Measurements from ENCODE around the gene DLGAP4.

Gene DLGAP4

GRCh38 chr20:36415475-36416002, 109.4 kb downstream of the DLGAP4 start:
- no peak for DNase-seq

- DNase-seq, result no peak
These were observed 112.6 kb downstream of the DLGAP4 start for GRCh38 chr20:36418711-36419110.

GRCh38 chr20:36421641-36422040, 115.5 kb downstream of the DLGAP4 start:
- no peak for DNase-seq

- no peak for DNase-seq
These were observed 118.2 kb downstream of the DLGAP4 start for GRCh38 chr20:36424314-36424713.

- no peak for DNase-seq
These were observed 119.0 kb downstream of the DLGAP4 start for GRCh38 chr20:36425166-36425565.

GRCh38 chr20:36431604-36432003, 125.5 kb downstream of the DLGAP4 start:
- DNase-seq, result no peak

- DNase-seq, result no peak
These were observed 126.0 kb downstream of the DLGAP4 start for GRCh38 chr20:36432096-36432495.

GRCh38 chr20:36434383-36434782, 128.2 kb downstream of the DLGAP4 start:
- DNase-seq, result no peak

GRCh38 chr20:36435124-36435523, 129.0 kb downstream of the DLGAP4 start:
- no peak for DNase-seq

GRCh38 chr20:36435592-36436541, 129.7 kb downstream of the DLGAP4 start:
- DNase-seq, result peak; percentile 77 to 88 (median 85)

- peak; percentile 13 to 56 (median 53) for DNase-seq
These were observed 133.0 kb downstream of the DLGAP4 start for GRCh38 chr20:36439040-36439730.

GRCh38 chr20:36439731-36440072, 133.6 kb downstream of the DLGAP4 start:
- no peak for DNase-seq

- DNase-seq, result no peak
These were observed 134.4 kb downstream of the DLGAP4 start for GRCh38 chr20:36440370-36441026.

- no peak for DNase-seq
These were observed 134.9 kb downstream of the DLGAP4 start for GRCh38 chr20:36441027-36441414.

GRCh38 chr20:36441416-36441815, 135.3 kb downstream of the DLGAP4 start:
- no peak for DNase-seq

GRCh38 chr20:36445847-36446246, 139.7 kb downstream of the DLGAP4 start:
- DNase-seq, result no peak

- no peak for DNase-seq
These were observed 140.4 kb downstream of the DLGAP4 start for GRCh38 chr20:36446557-36446956.

- DNase-seq, result no peak
These were observed 141.0 kb downstream of the DLGAP4 start for GRCh38 chr20:36447101-36447500.

GRCh38 chr20:36449663-36450062, 143.5 kb downstream of the DLGAP4 start:
- no peak for DNase-seq

GRCh38 chr20:36454332-36454697, 148.2 kb downstream of the DLGAP4 start:
- DNase-seq, result no peak

GRCh38 chr20:36454698-36455427, 148.7 kb downstream of the DLGAP4 start:
- DNase-seq, result no peak

GRCh38 chr20:36455972-36456625, 150.0 kb downstream of the DLGAP4 start:
- no peak for DNase-seq
